ENCODE results near the gene ETS1.

DNA sequence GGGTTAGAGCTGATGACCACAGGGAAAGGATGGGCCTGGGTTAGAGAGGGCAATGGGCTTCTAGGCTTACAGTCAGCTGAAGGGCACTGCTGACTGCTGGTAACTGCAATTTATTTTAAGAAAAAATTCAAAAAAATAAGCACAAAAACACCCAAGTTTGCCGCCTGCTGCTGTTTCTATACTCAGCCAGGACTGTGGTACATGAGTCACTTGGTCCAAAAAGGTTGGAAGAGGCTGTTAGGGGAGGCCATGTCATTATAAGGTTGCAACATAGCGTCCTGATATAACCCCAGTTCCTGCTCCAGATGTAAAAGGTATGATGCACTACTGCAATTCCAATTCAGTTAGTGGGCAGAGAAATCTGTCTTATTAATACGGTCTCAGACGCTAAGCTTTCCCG is 98.9 kb downstream of the ETS1 start:
- TF ChIP-seq, protein P1, sequence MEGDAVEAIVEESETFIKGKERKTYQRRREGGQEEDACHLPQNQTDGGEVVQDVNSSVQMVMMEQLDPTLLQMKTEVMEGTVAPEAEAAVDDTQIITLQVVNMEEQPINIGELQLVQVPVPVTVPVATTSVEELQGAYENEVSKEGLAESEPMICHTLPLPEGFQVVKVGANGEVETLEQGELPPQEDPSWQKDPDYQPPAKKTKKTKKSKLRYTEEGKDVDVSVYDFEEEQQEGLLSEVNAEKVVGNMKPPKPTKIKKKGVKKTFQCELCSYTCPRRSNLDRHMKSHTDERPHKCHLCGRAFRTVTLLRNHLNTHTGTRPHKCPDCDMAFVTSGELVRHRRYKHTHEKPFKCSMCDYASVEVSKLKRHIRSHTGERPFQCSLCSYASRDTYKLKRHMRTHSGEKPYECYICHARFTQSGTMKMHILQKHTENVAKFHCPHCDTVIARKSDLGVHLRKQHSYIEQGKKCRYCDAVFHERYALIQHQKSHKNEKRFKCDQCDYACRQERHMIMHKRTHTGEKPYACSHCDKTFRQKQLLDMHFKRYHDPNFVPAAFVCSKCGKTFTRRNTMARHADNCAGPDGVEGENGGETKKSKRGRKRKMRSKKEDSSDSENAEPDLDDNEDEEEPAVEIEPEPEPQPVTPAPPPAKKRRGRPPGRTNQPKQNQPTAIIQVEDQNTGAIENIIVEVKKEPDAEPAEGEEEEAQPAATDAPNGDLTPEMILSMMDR (IDR thresholded peaks at IDR 0.05), result no peak
- TF ChIP-seq POLR2A (IDR thresholded peaks at IDR 0.05), result no peak

Data from Peyer's patch (tissue), 4 donors.